Fibroblast of pulmonary artery (primary cell): ENCODE data around the gene TRIM29.

ENCODE experiments used
- DNase-seq: peaks from one replicate; pipeline ENCODE4 v3.0.0-alpha.2; 2010; ENCODE audit warnings: low read depth
- H3K4me3 ChIP-seq: replicated peaks from 2 replicates; pipeline ENCODE4 v1.5.1; 2011; ENCODE audit warnings: low read depth, mild to moderate bottlenecking, control low read depth, low read length, moderate library complexity
- TF ChIP-seq, protein P1 (sequence below): IDR thresholded peaks from 2 replicates; pipeline ENCODE4 v1.5.1; 2011; ENCODE audit warnings: mild to moderate bottlenecking, control low read depth, low read length, inconsistent platforms; ENCODE audit errors: missing control alignments

The TRIM29 gene

DNA sequence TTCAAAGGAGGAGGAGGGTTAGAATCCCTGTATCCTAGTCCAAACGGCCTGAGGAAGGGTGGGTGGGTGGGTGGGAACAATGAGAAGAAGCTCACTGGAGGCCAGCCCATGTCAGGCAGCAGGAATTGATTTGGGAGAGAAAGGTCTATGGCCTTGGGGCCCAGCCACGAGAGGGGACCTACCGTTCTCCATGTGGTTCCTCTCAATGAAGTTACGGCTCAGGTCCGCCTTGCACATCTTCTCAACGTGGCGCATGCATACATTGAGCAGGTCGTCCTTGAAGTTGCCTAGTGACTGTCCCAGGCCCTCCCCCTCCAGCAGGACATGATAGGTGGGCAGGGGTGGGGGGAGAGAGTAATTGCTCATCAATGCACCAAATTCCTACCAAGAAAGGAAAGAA, 12.4 kb downstream of the TRIM29 start:
- no peak for DNase-seq
- TF ChIP-seq, protein P1, sequence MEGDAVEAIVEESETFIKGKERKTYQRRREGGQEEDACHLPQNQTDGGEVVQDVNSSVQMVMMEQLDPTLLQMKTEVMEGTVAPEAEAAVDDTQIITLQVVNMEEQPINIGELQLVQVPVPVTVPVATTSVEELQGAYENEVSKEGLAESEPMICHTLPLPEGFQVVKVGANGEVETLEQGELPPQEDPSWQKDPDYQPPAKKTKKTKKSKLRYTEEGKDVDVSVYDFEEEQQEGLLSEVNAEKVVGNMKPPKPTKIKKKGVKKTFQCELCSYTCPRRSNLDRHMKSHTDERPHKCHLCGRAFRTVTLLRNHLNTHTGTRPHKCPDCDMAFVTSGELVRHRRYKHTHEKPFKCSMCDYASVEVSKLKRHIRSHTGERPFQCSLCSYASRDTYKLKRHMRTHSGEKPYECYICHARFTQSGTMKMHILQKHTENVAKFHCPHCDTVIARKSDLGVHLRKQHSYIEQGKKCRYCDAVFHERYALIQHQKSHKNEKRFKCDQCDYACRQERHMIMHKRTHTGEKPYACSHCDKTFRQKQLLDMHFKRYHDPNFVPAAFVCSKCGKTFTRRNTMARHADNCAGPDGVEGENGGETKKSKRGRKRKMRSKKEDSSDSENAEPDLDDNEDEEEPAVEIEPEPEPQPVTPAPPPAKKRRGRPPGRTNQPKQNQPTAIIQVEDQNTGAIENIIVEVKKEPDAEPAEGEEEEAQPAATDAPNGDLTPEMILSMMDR, result no peak
- no peak overlapping the region for H3K4me3 ChIP-seq

DNA sequence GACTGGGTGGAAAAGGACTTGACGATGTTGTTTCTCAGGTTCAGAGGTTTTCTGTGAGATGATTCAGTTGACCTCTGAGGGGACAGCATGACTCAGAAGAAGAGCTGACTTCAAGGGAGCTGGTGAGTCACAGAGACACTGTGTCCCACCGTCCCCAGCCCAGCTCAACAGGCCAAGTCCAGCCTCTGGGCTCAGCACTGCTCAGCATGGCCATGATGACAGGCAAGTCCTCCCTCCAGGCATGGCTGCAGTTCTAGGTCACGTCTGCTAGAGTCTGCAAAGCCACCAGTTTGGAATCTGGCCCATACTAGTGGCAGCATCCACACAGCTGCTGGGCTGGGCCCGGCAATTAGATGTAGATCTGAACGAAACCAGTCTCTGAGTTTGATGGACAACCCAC, 12.9 kb downstream of the TRIM29 start:
- TF ChIP-seq, protein P1, result no peak
- no peak for DNase-seq
- no peak overlapping the region for H3K4me3 ChIP-seq

DNA sequence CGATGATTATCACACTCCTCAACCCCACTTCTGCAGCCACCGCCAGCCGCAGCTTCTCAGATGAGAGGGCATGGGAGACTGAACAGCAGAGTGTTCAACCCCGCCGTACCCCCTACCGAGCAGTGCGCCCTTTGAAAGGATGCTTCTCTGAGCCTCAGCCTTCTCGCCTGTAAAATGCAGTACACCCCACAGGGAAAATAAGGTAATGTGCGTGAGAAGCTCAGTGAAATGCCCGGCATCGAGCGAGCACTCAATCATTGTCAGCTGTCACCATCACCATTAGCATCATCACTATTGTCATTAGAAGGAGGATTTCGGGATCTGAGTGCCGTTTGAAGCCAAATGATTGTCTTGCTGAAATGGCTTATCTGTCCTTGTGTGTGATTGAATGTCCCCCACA, 13.6 kb downstream of the TRIM29 start:
- no peak overlapping the region for H3K4me3 ChIP-seq
- TF ChIP-seq, protein P1, result no peak
- DNase-seq, result no peak

DNA sequence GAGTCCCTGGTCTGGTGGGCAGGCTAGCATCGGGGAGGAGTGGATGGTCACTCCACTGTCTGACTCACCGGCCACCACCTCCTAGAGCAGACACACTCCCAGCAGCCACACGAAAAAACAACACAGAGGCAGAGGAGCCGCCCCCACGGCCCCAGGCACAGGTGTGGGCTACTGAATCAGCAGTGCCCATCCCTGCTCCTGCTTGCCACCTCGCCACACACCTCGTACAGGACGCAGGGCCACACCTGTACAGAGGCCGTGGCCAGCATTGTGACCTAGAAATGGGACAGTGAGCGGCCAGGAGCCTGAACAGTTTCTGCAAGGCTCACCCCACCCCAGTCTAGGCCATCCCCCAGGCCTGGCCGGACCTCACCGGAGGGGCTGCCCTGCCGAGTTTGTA, 14.0 kb downstream of the TRIM29 start:
- H3K4me3 ChIP-seq, result no peak overlapping the region
- DNase-seq, result no peak
- TF ChIP-seq, protein P1, result no peak

DNA sequence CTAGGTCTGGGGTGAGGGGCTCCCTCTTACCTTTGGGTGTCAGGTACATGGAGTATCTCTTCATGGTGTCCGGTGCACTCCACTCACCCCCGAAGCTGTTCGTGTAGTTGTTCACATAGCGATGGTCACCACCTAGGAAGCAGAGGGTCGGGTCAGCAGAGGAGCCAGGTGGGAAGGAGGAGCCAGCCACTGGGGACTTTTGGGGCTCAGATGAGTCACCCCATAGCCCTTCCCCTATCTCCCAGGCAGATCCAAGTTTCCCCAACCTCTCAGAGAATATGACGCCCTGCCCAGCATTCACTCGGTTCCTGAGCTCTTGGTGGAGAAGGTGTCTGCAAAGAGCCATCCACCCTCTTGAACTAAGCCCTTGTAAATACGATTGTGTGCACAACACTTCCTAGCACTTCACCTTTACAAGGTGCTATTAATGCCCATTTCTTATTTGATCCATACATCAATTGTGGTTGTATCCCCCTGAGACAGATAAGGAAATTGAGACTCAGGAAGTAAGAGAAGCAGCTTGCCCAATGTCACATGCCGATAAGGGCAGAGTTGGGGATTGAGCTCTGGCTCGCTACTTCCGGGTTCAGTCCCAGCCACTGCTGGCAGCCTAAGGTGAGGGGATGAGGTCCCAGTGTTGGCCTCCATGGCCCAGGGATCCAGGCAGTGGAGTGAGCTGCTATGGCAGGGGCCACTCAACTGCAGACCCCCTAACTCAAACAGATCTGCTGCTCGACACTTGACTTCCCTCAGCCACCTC, 14.8 kb downstream of the TRIM29 start:
- no peak overlapping the region for H3K4me3 ChIP-seq
- no peak for DNase-seq
- TF ChIP-seq, protein P1, result no peak

DNA sequence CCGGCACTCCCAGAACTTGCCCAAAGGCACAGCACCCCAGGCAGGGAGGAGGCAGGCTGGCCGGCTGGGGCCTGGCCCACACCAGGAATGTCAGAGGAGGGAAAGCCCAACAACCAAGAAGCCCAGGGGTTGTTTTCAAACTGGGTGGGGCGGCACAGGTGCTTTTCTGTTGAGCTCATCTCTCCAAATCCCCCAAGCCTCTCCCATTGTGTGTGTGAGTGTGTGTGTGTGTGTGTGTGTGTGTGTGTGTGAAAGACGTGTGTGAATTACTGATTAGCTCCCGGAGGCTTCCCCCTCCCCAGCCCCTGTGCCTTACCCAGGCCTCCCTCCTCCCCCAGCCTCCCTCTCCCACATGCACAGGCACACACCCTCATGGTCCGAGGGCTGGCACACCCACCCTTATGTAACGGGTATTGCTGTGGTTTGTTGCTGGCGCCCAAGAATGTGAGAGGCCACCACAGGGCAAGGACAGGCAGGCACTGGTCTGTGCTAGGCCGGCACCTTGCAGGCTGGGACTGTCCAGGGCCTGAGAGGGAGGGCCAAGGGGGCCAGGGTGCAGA, 15.9 kb downstream of the TRIM29 start:
- H3K4me3 ChIP-seq, result no peak overlapping the region
- TF ChIP-seq, protein P1, result no peak
- DNase-seq, result no peak

DNA sequence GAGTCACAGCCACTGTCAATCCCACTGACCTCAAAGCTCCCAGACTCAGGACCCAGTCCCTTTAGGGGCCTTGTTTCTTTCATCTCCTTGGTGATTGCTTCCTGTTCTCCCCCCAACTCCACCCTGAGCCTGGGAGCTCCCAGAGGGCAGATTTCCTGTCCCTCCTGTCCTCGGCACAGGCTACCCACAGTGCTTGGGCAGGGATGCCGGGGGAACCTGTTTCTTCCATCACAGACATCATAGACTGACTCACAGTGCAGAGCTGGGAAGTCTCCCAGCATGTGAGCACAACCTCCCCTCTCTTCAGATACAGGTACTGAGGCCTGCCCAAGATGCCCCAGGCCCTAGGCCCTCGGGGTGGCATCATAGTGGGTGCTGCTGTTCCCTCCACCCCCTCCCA, 16.6 kb downstream of the TRIM29 start:
- DNase-seq, result no peak
- TF ChIP-seq, protein P1, result no peak
- H3K4me3 ChIP-seq, result no peak overlapping the region
